H9 (cell line): ENCODE results near the gene MTA3. TPM values are rescaled to one million over a fixed set of nuclear protein-coding genes. Genes with fewer than 3 reads are reported as not detected.

Experiments used
- DNase-seq: peaks from one replicate; pipeline ENCODE4 v3.0.0-alpha.2; 2017
- H2AFZ ChIP-seq: one replicate; pipeline ENCODE4 v1.6.1; 2013; ENCODE audit warnings: mild to moderate bottlenecking, low read length, control low read depth, moderate library complexity
- H2AK5ac ChIP-seq: 2 replicates; pipeline ENCODE4 v1.6.1; 2013; ENCODE audit warnings: low read length, control low read depth, mixed read lengths; ENCODE audit not compliant: insufficient read length
- H2BK120ac ChIP-seq: one replicate; pipeline ENCODE4 v1.6.1; 2013; ENCODE audit warnings: low read depth, mild to moderate bottlenecking, low read length, control low read depth, inconsistent platforms; ENCODE audit not compliant: poor library complexity, severe bottlenecking
- H2BK12ac ChIP-seq: 2 replicates; pipeline ENCODE4 v1.6.1; 2013; ENCODE audit warnings: low read length, control low read depth, mixed read lengths, low read depth; ENCODE audit not compliant: insufficient read length
- H2BK15ac ChIP-seq: 2 replicates; pipeline ENCODE4 v1.6.1; 2013; ENCODE audit warnings: low read depth, low read length, control low read depth
- H2BK20ac ChIP-seq: one replicate; pipeline ENCODE4 v1.6.1; 2013; ENCODE audit warnings: low read depth, mild to moderate bottlenecking, low read length, control low read depth, inconsistent platforms; ENCODE audit not compliant: poor library complexity, severe bottlenecking
- H2BK5ac ChIP-seq: 2 replicates; pipeline ENCODE4 v1.6.1; 2013; ENCODE audit warnings: low read length, control low read depth, mixed read lengths; ENCODE audit not compliant: insufficient read length
- H3K14ac ChIP-seq: 2 replicates; pipeline ENCODE4 v1.6.1; 2013; ENCODE audit warnings: low read length, control low read depth; ENCODE audit not compliant: insufficient read depth
- H3K18ac ChIP-seq: 2 replicates; pipeline ENCODE4 v1.6.1; 2013; ENCODE audit warnings: low read depth, mild to moderate bottlenecking, mixed read lengths, low read length, control low read depth; ENCODE audit not compliant: insufficient read length
- H3K23ac ChIP-seq: 2 replicates; pipeline ENCODE4 v1.6.1; 2013; ENCODE audit warnings: low read length, control low read depth, mixed read lengths, low read depth; ENCODE audit not compliant: insufficient read length
- H3K23me2 ChIP-seq: 2 replicates; pipeline ENCODE4 v1.6.1; 2013; ENCODE audit warnings: low read depth, mild to moderate bottlenecking, mixed read lengths, low read length, control low read depth; ENCODE audit not compliant: insufficient read length, poor library complexity, severe bottlenecking
- H3K27ac ChIP-seq: 2 replicates; pipeline ENCODE4 v1.5.1; 2013; ENCODE audit warnings: low read length, control low read depth, mixed read lengths, low read depth; ENCODE audit not compliant: insufficient read length
- H3K27me3 ChIP-seq: 2 replicates; pipeline ENCODE4 v1.6.1; 2013; ENCODE audit warnings: low read length, control low read depth, inconsistent platforms; ENCODE audit not compliant: insufficient read depth
- H3K4ac ChIP-seq: 2 replicates; pipeline ENCODE4 v1.6.1; 2013; ENCODE audit warnings: low read depth, mild to moderate bottlenecking, control low read depth, inconsistent platforms, low read length, moderate library complexity
- H3K4me1 ChIP-seq: 2 replicates; pipeline ENCODE4 v1.6.1; 2013; ENCODE audit warnings: low read length, control low read depth, inconsistent platforms; ENCODE audit not compliant: insufficient read depth
- H3K4me2 ChIP-seq: 2 replicates; pipeline ENCODE4 v1.6.1; 2013; ENCODE audit warnings: low read length, control low read depth, mixed read lengths; ENCODE audit not compliant: insufficient read length, insufficient read depth
- H3K56ac ChIP-seq: 2 replicates; pipeline ENCODE4 v1.6.1; 2013; ENCODE audit warnings: low read depth, mild to moderate bottlenecking, mixed read lengths, low read length, control low read depth; ENCODE audit not compliant: insufficient read length
- H3K79me1 ChIP-seq: 2 replicates; pipeline ENCODE4 v1.6.1; 2013; ENCODE audit warnings: low read depth, mild to moderate bottlenecking, moderate library complexity, low read length, control low read depth, inconsistent platforms; ENCODE audit not compliant: insufficient read depth, poor library complexity, severe bottlenecking
- H3K79me2 ChIP-seq: 2 replicates; pipeline ENCODE4 v1.6.1; 2013; ENCODE audit warnings: low read length, control low read depth, inconsistent platforms; ENCODE audit not compliant: insufficient read depth
- H3K9ac ChIP-seq: 2 replicates; pipeline ENCODE4 v1.6.1; 2013; ENCODE audit warnings: low read length, control low read depth, mixed read lengths; ENCODE audit not compliant: insufficient read length; ENCODE audit errors: extremely low read depth
- H3K9me3 ChIP-seq: one replicate; pipeline ENCODE4 v1.6.1; 2013; ENCODE audit warnings: low read depth, low read length, inconsistent platforms; ENCODE audit not compliant: control insufficient read depth
- H3T11ph ChIP-seq: one replicate; pipeline ENCODE4 v1.6.1; 2013; ENCODE audit warnings: mild to moderate bottlenecking, low read length, control low read depth, inconsistent platforms
- H4K20me1 ChIP-seq: one replicate; pipeline ENCODE4 v1.6.1; 2013; ENCODE audit not compliant: control insufficient read depth, insufficient read length, insufficient read depth
- H4K5ac ChIP-seq: 2 replicates; pipeline ENCODE4 v1.6.1; 2013; ENCODE audit warnings: low read depth, mild to moderate bottlenecking, mixed read lengths, low read length, control low read depth; ENCODE audit not compliant: insufficient read length
- H4K8ac ChIP-seq: replicated peaks from 2 replicates; pipeline ENCODE4 v1.6.1; 2013; ENCODE audit warnings: low read length, control low read depth, mixed read lengths, low read depth; ENCODE audit not compliant: insufficient read length
- H4K91ac ChIP-seq: 2 replicates; pipeline ENCODE4 v1.6.1; 2013; ENCODE audit warnings: low read depth, mild to moderate bottlenecking, moderate library complexity, mixed read lengths, low read length, control low read depth; ENCODE audit not compliant: insufficient read length
- H3K27ac Mint-ChIP-seq, 3 experiments: 2 replicates in 2 of 3; 3 replicates in 1 of 3; pipeline ENCODE4 v1.8.0; 2020 to 2021; ENCODE audit warnings: mixed read lengths in 3 of 3, mild to moderate bottlenecking in 1 of 3, moderate library complexity in 1 of 3
- H3K27me3 Mint-ChIP-seq: 2 replicates; pipeline ENCODE4 v1.8.0; 2021; ENCODE audit warnings: low read depth, mild to moderate bottlenecking, moderate library complexity, mixed read lengths
- H3K36me3 Mint-ChIP-seq, 3 experiments: 2 replicates in 2 of 3; 3 replicates in 1 of 3; pipeline ENCODE4 v1.8.0; 2020 to 2021; ENCODE audit warnings: low read depth in 3 of 3, mixed read lengths in 3 of 3; ENCODE audit not compliant: insufficient read depth in 1 of 3
- H3K4me1 Mint-ChIP-seq, 2 experiments: 2 replicates each; pipeline ENCODE4 v1.8.0; 2020; ENCODE audit warnings: mixed read lengths in 2 of 2
- H3K4me3 Mint-ChIP-seq, 2 experiments: 2 replicates in 1 of 2; 3 replicates in 1 of 2; pipeline ENCODE4 v1.8.0; 2020 to 2021; ENCODE audit warnings: mild to moderate bottlenecking in 2 of 2, mixed read lengths in 2 of 2, moderate library complexity in 1 of 2
- H3K9me3 Mint-ChIP-seq, 2 experiments: 2 replicates in 1 of 2; 3 replicates in 1 of 2; pipeline ENCODE4 v1.8.0; 2020; ENCODE audit warnings: mild to moderate bottlenecking in 2 of 2, mixed read lengths in 2 of 2, moderate library complexity in 1 of 2
- CTCF ChIP-seq: fragments of 200-600 bp; sonication (generic); conservative IDR thresholded peaks from 3 replicates; pipeline ENCODE4 v1.8.0; 2021; ENCODE audit warnings: antibody characterized with exemption, mild to moderate bottlenecking
- WGBS: extraction: QIAGEN DNeasy Blood & Tissue Kit; methylation state at CpG from one replicate; pipeline ENCODE4 v1.1.7; 2013; ENCODE audit warnings: missing lambda C conversion rate, low lambda C conversion rate, mixed read lengths; ENCODE audit not compliant: insufficient read length; ENCODE audit errors: extremely low coverage; 5-methylcytosine and 5-hydroxymethylcytosine counted together
- total RNA-seq: library from RNA; stranded (reverse); gene quantifications from 2 replicates; pipeline ENCODE4 v1.2.1, GENCODE V29; 2021

Gene MTA3
- total RNA-seq, 1 experiment from 2014 or later = 253 TPM

GRCh38 chr2:42757981-42758740 lies 189.7 kb downstream of the MTA3 start:
- no peak overlapping the region for H2AFZ ChIP-seq
- H3K4me1 Mint-ChIP-seq = peaks cover 11 to 31% of the 10 kb centered on the region in 2 experiments
- no peak overlapping the region for H3K23ac ChIP-seq

More at GRCh38 chr2:42757981-42758740, 189.7 kb downstream of the MTA3 start:
- no peak overlapping the region for H3K9ac ChIP-seq
- H3K4me3 Mint-ChIP-seq = no peak overlapping the region
- no peak overlapping the region for H4K91ac ChIP-seq
- H2BK20ac ChIP-seq = no peak overlapping the region
- peak overlapping the region; percentile 11 to 74 (median 21); a peak in 3 of 7 replicates for H3K27ac Mint-ChIP-seq
- H3K23me2 ChIP-seq = no peaks in the 10 kb centered on the region
- H3K79me2 ChIP-seq = no peaks in the 10 kb centered on the region
- no peak overlapping the region for H2BK12ac ChIP-seq
- no peak overlapping the region for H3K18ac ChIP-seq
- no peaks in the 10 kb centered on the region for H3K4me1 ChIP-seq
- no peak overlapping the region for H3K14ac ChIP-seq
- H3K9me3 Mint-ChIP-seq = no peaks in the 10 kb centered on the region
- no peak for DNase-seq
- H2BK5ac ChIP-seq = no peak overlapping the region
- no peak overlapping the region for H4K8ac ChIP-seq
- H4K20me1 ChIP-seq = no peaks in the 10 kb centered on the region
- H3T11ph ChIP-seq = no peak overlapping the region
- H3K56ac ChIP-seq = no peak overlapping the region
- no peak overlapping the region for H2AK5ac ChIP-seq
- no peaks in the 10 kb centered on the region for H3K79me1 ChIP-seq
- H3K36me3 Mint-ChIP-seq = peaks cover 3 to 11% (median 6%) of the 10 kb centered on the region in 3 experiments; a peak in 5 of 7 replicates
- H3K27ac ChIP-seq = no peak overlapping the region
- no peak overlapping the region for H3K4me2 ChIP-seq
- no peak overlapping the region for H2BK15ac ChIP-seq
- H3K27me3 ChIP-seq = no peaks in the 10 kb centered on the region
- TF ChIP-seq CTCF = no peak
- no peaks in the 10 kb centered on the region for H3K27me3 Mint-ChIP-seq
- no CpG with 5 or more reads among the region's 4 CpGs for WGBS
- H4K5ac ChIP-seq = no peak overlapping the region
- no peak overlapping the region for H3K4ac ChIP-seq
- no peaks in the 10 kb centered on the region for H3K9me3 ChIP-seq
- no peak overlapping the region for H2BK120ac ChIP-seq
